ENCODE results near the gene RASEF. TPM values are rescaled to one million over a fixed set of nuclear protein-coding genes. Genes with fewer than 3 reads are reported as not detected.

RASEF gene
- total RNA-seq, 2 experiments from 2014 or later, result not detected

- Histone ChIP-seq H3K4me1 (ENCODE audit: insufficient read depth, low read length) (no peaks in the 10 kb centered on the region), H3K36me3 (ENCODE audit: insufficient read depth, low read length) (no peaks in the 10 kb centered on the region), H3K9me3 (ENCODE audit: control insufficient read depth in 1 of 2, insufficient read depth in 1 of 2, low read length in 2 of 2) (peaks cover 0 to 5% of the 10 kb centered on the region in 2 experiments), H3K27ac (ENCODE audit: low read depth in 1 of 2, low read length in 2 of 2) (no peak overlapping the region), H3K27me3 (ENCODE audit: control insufficient read depth in 1 of 2, insufficient read depth in 2 of 2, low read length in 2 of 2) (no peaks in the 10 kb centered on the region), H3K4me3 (ENCODE audit: low read length) (no peak overlapping the region)
- no peaks in the 10 kb centered on the region for H3K9me3 Mint-ChIP-seq
- H3K27ac Mint-ChIP-seq, result no peak overlapping the region
- TF ChIP-seq, protein P1, sequence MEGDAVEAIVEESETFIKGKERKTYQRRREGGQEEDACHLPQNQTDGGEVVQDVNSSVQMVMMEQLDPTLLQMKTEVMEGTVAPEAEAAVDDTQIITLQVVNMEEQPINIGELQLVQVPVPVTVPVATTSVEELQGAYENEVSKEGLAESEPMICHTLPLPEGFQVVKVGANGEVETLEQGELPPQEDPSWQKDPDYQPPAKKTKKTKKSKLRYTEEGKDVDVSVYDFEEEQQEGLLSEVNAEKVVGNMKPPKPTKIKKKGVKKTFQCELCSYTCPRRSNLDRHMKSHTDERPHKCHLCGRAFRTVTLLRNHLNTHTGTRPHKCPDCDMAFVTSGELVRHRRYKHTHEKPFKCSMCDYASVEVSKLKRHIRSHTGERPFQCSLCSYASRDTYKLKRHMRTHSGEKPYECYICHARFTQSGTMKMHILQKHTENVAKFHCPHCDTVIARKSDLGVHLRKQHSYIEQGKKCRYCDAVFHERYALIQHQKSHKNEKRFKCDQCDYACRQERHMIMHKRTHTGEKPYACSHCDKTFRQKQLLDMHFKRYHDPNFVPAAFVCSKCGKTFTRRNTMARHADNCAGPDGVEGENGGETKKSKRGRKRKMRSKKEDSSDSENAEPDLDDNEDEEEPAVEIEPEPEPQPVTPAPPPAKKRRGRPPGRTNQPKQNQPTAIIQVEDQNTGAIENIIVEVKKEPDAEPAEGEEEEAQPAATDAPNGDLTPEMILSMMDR (IDR thresholded peaks at IDR 0.05), result no peak
- ATAC-seq (ENCODE audit: poor library complexity) (no peak), DNase-seq (no peak)
- ChIA-PET POLR2A (no interaction called here), CTCF (no interaction called here)
- no peaks in the 10 kb centered on the region for H3K36me3 Mint-ChIP-seq (ENCODE audit: low read depth)
- H3K27me3 Mint-ChIP-seq, result no peaks in the 10 kb centered on the region
- H3K4me1 Mint-ChIP-seq (ENCODE audit: low read depth), result no peaks in the 10 kb centered on the region
- intact Hi-C loops (cut with DNase I, micrococcal nuclease), result no loop called here
- no peak overlapping the region for H3K4me3 Mint-ChIP-seq
These were observed 132.8 kb downstream of the RASEF start for GRCh38 chr9:82930116-82930515.

All from CD4-positive, alpha-beta T cell (primary cell).